Type B pancreatic cell (in vitro differentiated cells): ENCODE results near the gene NPIPA3. TPM values are rescaled to one million over a fixed set of nuclear protein-coding genes. Genes with fewer than 3 reads are reported as not detected.
"Not testable (repeated sequence)": the region's sequence is repeated elsewhere in the genome, so short reads cannot be mapped to it uniquely, and the experiment has no call there.

Experiments
- DNase-seq: peaks from one replicate; pipeline ENCODE4 v3.0.0; 2021; ENCODE audit warnings: mixed read lengths; ENCODE audit not compliant: unreplicated experiment; ENCODE audit errors: extremely low spot score
- H3K27ac Mint-ChIP-seq: 2 replicates; pipeline ENCODE4 v1.8.0; 2021; ENCODE audit warnings: mild to moderate bottlenecking, mixed read lengths
- H3K27me3 Mint-ChIP-seq: 2 replicates; pipeline ENCODE4 v1.8.0; 2021; ENCODE audit warnings: mixed read lengths
- H3K36me3 Mint-ChIP-seq: 2 replicates; pipeline ENCODE4 v1.8.0; 2021; ENCODE audit warnings: mixed read lengths
- H3K4me1 Mint-ChIP-seq: one replicate; pipeline ENCODE4 v1.8.0; 2021; ENCODE audit warnings: mixed read lengths; ENCODE audit not compliant: unreplicated experiment
- H3K4me3 Mint-ChIP-seq: 2 replicates; pipeline ENCODE4 v1.8.0; 2021; ENCODE audit warnings: mild to moderate bottlenecking, mixed read lengths
- H3K9me3 Mint-ChIP-seq: 2 replicates; pipeline ENCODE4 v1.8.0; 2021; ENCODE audit warnings: mixed read lengths
- total RNA-seq: library from RNA; stranded (reverse); gene quantifications from 2 replicates; pipeline ENCODE4 v1.2.1, GENCODE V29; 2021; ENCODE audit warnings: low replicate concordance
- TF ChIP-seq, protein P1 (sequence below): fragments of 200-600 bp; sonication (generic); conservative IDR thresholded peaks from 2 replicates; pipeline ENCODE4 v1.5.0; 2021; ENCODE audit warnings: antibody characterized with exemption, mild to moderate bottlenecking

NPIPA3 gene
- total RNA-seq, 1 donor from 2014 or later: not detected

DNA sequence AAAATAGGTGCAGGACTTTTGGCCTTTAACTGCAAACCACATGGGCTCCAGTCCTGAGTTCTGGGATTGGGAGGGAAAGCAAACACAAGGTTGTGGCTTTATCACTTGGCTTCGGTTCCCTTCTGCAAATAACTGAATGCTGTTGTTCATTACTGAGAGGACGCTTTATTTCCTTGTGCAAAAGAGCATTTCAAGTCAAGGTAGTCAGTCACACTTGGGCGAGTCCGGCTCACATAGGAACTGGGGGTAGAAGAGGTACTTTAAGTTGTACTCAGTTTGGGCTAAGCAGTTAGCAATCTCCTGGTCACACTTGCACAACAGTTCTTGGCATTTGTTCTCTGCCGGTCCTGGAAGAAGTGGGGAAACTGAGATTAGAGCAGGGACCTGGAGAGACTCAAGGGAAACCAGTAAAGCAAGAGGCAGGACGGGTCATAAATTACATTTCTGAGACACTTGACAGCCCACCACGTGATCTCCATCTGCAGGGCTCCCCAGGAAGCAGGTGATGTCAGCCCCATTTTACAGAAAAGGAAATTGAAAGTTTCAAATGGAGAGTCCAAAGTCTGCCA, 30.7 kb upstream of the NPIPA3 start:
- Mint-ChIP-seq H3K27me3 (peaks cover 3% of the 10 kb centered on the region), H3K9me3 (peaks cover 4% of the 10 kb centered on the region), H3K36me3 (peaks cover 3% of the 10 kb centered on the region), H3K4me3 (no peak overlapping the region), H3K4me1 (peaks cover 4% of the 10 kb centered on the region), H3K27ac (no peak overlapping the region)
- no peak for DNase-seq
- TF ChIP-seq, protein P1, sequence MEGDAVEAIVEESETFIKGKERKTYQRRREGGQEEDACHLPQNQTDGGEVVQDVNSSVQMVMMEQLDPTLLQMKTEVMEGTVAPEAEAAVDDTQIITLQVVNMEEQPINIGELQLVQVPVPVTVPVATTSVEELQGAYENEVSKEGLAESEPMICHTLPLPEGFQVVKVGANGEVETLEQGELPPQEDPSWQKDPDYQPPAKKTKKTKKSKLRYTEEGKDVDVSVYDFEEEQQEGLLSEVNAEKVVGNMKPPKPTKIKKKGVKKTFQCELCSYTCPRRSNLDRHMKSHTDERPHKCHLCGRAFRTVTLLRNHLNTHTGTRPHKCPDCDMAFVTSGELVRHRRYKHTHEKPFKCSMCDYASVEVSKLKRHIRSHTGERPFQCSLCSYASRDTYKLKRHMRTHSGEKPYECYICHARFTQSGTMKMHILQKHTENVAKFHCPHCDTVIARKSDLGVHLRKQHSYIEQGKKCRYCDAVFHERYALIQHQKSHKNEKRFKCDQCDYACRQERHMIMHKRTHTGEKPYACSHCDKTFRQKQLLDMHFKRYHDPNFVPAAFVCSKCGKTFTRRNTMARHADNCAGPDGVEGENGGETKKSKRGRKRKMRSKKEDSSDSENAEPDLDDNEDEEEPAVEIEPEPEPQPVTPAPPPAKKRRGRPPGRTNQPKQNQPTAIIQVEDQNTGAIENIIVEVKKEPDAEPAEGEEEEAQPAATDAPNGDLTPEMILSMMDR: no peak

DNA sequence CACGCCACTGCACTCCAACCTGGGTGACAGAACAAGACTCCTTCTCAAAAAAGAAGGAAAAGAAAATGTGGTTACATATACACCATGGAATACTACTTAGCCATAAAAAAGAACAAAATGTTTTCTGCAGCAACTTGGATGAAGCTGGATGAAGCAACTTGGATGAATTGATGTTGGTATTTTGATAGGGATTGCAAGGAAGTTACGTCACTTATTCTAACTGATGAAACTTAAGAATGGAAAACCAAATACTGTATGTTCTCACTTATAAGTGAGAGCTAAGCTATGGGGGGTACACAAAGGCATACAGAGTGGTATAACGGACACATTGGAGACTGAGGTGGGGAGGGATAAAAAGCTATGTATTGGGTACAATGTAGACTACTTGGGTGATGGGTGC, 26.6 kb upstream of the NPIPA3 start:
- Mint-ChIP-seq H3K4me1 (peaks cover 4% of the 10 kb centered on the region), H3K27ac (no peak overlapping the region), H3K27me3 (peaks cover 3% of the 10 kb centered on the region), H3K9me3 (peaks cover 4% of the 10 kb centered on the region), H3K36me3 (no peaks in the 10 kb centered on the region), H3K4me3 (no peak overlapping the region)
- no peak for DNase-seq
- TF ChIP-seq, protein P1: no peak

DNA sequence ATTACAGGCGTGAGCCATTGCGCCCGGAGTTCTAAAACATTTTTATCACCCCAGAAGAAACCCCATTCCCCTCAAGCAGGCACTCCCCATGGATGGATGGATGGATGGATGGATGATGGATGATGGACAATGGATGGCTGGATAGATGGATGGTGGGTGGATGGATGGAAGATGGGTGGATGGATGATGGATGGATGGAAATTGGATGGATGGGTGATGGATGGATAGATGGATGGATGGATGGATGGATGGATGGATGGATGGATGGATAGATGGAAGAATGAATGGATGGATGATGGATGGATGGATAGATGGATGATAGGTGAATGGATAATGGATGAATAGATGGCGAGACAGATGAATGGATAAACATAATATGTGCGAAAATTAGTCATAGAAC, 25.6 kb upstream of the NPIPA3 start:
- H3K9me3 Mint-ChIP-seq: peaks cover 4% of the 10 kb centered on the region
- DNase-seq: no peak
- H3K36me3 Mint-ChIP-seq: no peaks in the 10 kb centered on the region
- peaks cover 1% of the 10 kb centered on the region for H3K4me1 Mint-ChIP-seq
- H3K4me3 Mint-ChIP-seq: no peak overlapping the region
- no peak overlapping the region for H3K27ac Mint-ChIP-seq
- TF ChIP-seq, protein P1: no peak
- peaks cover 3% of the 10 kb centered on the region for H3K27me3 Mint-ChIP-seq

DNA sequence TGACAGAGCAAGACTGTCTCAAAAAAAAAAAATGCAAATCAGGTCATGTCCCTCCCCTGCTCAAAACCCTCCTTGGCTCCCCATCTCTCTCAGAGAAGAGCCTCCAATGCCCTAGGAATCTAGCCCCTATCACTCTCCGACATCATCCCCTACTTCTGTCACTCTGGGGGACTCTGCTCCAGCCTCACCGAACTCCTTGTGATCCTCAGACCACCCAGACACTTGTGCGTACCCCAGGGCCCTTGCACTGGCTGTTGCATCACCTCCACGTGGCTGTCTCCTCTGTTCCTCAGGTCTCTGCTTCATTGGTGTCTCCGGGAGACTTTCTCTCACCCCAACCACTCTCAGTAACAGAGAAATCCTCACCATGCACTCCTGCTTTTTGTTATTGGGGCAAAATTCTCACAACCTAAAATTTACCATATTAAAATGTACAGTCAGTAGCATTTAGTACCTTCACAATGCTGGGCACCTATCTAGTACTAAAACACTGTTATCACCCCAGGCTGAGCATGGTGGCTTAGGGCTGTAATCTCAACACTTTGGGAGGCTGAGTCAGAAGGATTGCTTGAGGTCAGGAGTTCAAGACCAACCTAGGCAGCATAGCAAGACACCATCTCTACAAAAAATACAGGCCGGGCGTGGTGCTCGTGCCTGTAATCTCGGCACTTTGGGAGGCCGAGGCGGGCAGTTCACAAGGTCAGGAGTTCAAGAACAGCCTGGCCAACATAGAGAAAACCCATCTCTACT, 24.3 kb upstream of the NPIPA3 start:
- DNase-seq: no peak
- Mint-ChIP-seq H3K27ac (no peak overlapping the region), H3K27me3 (peaks cover 3% of the 10 kb centered on the region), H3K4me3 (no peak overlapping the region), H3K4me1 (no peaks in the 10 kb centered on the region), H3K9me3 (peaks cover 4% of the 10 kb centered on the region), H3K36me3 (no peaks in the 10 kb centered on the region)
- TF ChIP-seq, protein P1: no peak

DNA sequence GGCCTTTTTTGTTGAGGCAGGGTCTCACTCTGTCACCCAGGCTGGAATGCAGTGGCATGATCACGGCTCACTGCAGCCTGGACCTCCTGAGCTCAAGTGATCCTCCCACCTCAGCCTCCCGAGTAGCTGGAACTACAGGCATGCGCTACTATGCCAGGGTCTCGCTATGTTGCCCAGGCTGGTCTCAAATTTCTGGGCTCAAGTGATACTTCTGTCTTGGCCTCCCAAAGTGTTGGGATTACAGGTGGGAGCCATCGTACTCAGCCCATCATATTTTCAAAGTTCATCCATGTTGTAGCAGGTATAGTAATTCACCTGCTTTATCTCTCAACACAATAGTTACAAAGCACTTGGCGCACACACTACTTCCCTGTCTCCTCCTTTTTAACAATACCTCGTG, 22.8 kb upstream of the NPIPA3 start:
- H3K27ac Mint-ChIP-seq, H3K27me3 Mint-ChIP-seq, H3K4me1 Mint-ChIP-seq, H3K36me3 Mint-ChIP-seq, DNase-seq, H3K4me3 Mint-ChIP-seq, H3K9me3 Mint-ChIP-seq: not testable (repeated sequence)

DNA sequence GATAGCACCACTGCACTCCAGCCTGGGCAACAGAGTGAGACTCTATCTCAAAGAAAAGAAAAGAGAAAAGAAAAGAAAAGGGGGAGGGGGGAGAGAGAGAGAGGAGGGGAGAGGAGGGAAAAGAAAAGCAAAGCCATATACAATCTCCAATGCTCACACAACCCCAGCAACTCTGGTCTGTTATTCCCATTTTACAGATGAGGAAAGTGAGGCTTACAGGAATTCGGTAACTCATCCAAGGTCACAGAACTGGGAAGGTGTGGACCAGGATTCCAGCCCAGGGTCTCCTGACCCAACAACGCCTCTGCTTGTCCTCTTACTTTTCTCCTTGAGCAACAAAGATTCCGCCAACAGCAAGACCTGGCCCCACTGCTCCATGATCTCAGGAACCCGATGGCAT, 22.1 kb upstream of the NPIPA3 start:
- no peaks in the 10 kb centered on the region for H3K9me3 Mint-ChIP-seq
- H3K27me3 Mint-ChIP-seq: no peaks in the 10 kb centered on the region
- H3K36me3 Mint-ChIP-seq: no peaks in the 10 kb centered on the region
- no peak for DNase-seq
- TF ChIP-seq, protein P1: no peak
- H3K4me3 Mint-ChIP-seq: no peak overlapping the region
- no peak overlapping the region for H3K27ac Mint-ChIP-seq
- H3K4me1 Mint-ChIP-seq: no peaks in the 10 kb centered on the region
